IMR-90 (cell line): ENCODE data around the gene SKAP1.

ENCODE experiments used
- CEBPB ChIP-seq: IDR thresholded peaks from 2 replicates; pipeline ENCODE4 v1.6.1; 2012; ENCODE audit warnings: low read depth, low read length, improper control_type of control experiment
- FOS ChIP-seq: fragments of 150-350 bp; IDR thresholded peaks from 2 replicates; pipeline ENCODE4 v1.6.1; 2016; ENCODE audit warnings: low read depth, low read length
- MAZ ChIP-seq: IDR thresholded peaks from 2 replicates; pipeline ENCODE4 v1.6.1; 2012; ENCODE audit warnings: low read depth, mild to moderate bottlenecking, low read length, improper control_type of control experiment, moderate library complexity, borderline replicate concordance
- MXI1 ChIP-seq: IDR thresholded peaks from 2 replicates; pipeline ENCODE4 v1.6.1; 2012; ENCODE audit warnings: low read depth, mild to moderate bottlenecking, low read length, moderate library complexity, borderline replicate concordance
- POLR2A ChIP-seq: IDR thresholded peaks from 2 replicates; pipeline ENCODE4 v1.6.1; 2012; ENCODE audit warnings: mild to moderate bottlenecking, low read depth, low read length
- RAD21 ChIP-seq: IDR thresholded peaks from 2 replicates; pipeline ENCODE4 v1.6.1; 2012; ENCODE audit warnings: low read length, improper control_type of control experiment
- SMC3 ChIP-seq: fragments of 150-350 bp; IDR thresholded peaks from 2 replicates; pipeline ENCODE4 v1.6.1; 2016; ENCODE audit warnings: low read depth, mild to moderate bottlenecking, antibody characterized with exemption, low read length, moderate library complexity
- TF ChIP-seq, protein P1 (sequence below): conservative IDR thresholded peaks from 2 replicates; pipeline ENCODE4 v1.5.1; 2012; ENCODE audit warnings: mild to moderate bottlenecking, low read depth, low read length, improper control_type of control experiment
- TF ChIP-seq, protein P2 (sequence below): fragments of 150-350 bp; IDR thresholded peaks from 2 replicates; pipeline ENCODE4 v1.6.1; 2016; ENCODE audit warnings: low read depth, mild to moderate bottlenecking, low read length, moderate library complexity, borderline replicate concordance

DNA sequence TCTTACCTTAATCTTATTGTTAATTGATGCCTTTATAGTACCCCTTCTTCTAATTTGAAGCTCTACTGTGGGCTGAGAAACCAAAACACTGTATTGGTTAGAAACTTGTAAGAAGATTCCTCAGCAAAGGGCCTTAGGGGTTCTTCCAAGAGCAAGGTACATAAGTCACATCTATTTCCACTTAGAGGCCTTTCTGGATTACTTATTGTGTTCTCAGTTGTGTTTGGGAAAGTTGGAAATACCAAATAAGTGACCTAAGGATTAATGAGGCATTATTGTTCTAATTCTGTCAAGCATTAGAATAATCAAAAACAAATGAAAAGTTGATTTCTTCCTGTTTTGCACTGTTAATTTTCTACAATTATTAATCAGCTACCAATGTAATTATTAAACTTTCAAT lies 85.8 kb downstream of the SKAP1 start:
- TF ChIP-seq, protein P1, sequence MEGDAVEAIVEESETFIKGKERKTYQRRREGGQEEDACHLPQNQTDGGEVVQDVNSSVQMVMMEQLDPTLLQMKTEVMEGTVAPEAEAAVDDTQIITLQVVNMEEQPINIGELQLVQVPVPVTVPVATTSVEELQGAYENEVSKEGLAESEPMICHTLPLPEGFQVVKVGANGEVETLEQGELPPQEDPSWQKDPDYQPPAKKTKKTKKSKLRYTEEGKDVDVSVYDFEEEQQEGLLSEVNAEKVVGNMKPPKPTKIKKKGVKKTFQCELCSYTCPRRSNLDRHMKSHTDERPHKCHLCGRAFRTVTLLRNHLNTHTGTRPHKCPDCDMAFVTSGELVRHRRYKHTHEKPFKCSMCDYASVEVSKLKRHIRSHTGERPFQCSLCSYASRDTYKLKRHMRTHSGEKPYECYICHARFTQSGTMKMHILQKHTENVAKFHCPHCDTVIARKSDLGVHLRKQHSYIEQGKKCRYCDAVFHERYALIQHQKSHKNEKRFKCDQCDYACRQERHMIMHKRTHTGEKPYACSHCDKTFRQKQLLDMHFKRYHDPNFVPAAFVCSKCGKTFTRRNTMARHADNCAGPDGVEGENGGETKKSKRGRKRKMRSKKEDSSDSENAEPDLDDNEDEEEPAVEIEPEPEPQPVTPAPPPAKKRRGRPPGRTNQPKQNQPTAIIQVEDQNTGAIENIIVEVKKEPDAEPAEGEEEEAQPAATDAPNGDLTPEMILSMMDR = no peak
- no peak for TF ChIP-seq FOS
- no peak for TF ChIP-seq CEBPB
- TF ChIP-seq RAD21 = no peak
- no peak for TF ChIP-seq MAZ
- TF ChIP-seq MXI1 = no peak
- TF ChIP-seq POLR2A = no peak
- TF ChIP-seq, protein P2, sequence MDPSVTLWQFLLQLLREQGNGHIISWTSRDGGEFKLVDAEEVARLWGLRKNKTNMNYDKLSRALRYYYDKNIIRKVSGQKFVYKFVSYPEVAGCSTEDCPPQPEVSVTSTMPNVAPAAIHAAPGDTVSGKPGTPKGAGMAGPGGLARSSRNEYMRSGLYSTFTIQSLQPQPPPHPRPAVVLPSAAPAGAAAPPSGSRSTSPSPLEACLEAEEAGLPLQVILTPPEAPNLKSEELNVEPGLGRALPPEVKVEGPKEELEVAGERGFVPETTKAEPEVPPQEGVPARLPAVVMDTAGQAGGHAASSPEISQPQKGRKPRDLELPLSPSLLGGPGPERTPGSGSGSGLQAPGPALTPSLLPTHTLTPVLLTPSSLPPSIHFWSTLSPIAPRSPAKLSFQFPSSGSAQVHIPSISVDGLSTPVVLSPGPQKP = no peak
- no peak for TF ChIP-seq SMC3
